HG02852 (cell line): ENCODE results near the gene SERTAD4.
"Not testable (repeated sequence)": the region's sequence is repeated elsewhere in the genome, so short reads cannot be mapped to it uniquely, and the experiment has no call there.

Experiments used
- ATAC-seq: cut with Tn5 transposase; IDR thresholded peaks from one replicate; pipeline ENCODE4 v1.9.1; 2021; ENCODE audit warnings: mild to moderate bottlenecking, moderate library complexity; ENCODE audit not compliant: unreplicated experiment

SERTAD4 gene

DNA sequence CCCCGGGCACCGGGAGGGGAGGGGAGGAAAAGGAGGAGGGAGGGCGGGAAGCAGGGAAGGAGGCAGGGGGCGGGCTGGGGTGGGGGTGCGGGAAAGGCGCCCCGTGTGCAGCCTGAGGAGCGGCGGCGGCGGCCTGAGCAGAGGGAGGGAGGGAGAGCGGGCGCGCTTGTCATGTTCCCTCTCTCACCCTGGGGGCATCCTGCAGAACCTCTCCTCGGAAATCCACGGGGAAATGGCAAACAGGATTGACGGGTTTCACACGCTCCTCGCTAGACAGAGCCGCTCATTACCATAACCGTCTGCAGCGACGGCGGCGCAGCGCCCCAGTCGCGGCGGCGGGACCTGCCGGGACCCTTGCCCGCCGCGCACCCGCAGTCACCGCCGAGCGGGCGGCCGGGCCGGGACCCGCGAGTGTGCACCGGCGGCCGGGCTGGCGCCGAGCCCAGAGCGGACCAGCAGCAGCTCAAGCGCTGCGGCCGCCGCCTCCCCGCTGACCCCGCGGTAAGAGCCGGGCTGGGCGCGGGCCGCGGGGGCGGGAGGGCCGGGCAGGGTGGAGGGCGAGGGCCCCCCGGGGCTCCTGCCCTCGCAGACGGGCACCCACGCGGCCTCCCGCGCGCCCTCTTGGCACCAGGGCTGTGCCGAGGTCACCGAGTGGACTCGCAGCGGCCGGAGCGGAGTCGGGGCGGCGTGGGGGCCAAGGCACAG, at the start of gene SERTAD4:
Gene SERTAD4, plus strand, starts transcription at position 286 of the 705 bp plus-strand sequence. CDS start 5,165 bp downstream, outside the sequence.
- no peak for ATAC-seq

DNA sequence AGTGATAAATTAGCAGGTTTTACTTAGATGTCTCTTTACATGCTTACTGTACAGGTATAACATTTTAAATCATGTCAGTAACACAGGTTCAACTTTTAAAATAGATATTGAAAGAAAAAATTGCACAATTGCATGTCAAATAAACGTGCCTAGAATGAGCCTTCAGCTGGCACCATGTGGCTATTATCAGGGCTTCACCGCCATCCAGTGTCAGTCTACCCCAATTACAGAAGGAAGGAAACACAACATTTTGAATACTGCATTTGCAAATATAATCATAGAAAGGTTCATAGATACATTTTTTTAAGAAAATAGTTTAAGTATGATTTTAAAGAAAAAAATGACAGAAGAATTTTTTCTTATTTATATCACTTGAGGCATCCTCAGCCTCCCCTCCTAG, 47.5 kb upstream of the SERTAD4 start:
- no peak for ATAC-seq

GRCh38 chr1:210187849-210188606, 44.6 kb upstream of the SERTAD4 start:
- ATAC-seq = not testable (repeated sequence)

DNA sequence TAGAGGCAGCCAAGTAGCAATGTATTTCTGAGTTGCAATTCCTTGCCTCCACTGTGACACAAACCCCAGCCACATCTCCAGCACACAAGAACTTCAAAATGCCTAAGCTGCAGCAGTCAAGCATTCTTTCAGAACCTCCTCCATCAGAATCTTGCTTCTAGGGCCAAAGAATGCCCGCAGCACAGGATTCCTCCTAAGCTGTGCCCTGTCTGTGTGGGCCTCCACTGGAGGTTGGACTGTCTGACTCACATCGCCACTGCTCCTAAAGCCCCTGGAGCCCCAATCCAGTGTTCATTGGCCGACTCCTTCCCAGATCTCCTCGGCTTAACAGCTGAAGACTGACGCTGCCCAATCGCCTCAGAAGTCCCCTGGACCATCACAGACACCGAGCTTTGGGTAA, 43.2 kb upstream of the SERTAD4 start:
- ATAC-seq = no peak

DNA sequence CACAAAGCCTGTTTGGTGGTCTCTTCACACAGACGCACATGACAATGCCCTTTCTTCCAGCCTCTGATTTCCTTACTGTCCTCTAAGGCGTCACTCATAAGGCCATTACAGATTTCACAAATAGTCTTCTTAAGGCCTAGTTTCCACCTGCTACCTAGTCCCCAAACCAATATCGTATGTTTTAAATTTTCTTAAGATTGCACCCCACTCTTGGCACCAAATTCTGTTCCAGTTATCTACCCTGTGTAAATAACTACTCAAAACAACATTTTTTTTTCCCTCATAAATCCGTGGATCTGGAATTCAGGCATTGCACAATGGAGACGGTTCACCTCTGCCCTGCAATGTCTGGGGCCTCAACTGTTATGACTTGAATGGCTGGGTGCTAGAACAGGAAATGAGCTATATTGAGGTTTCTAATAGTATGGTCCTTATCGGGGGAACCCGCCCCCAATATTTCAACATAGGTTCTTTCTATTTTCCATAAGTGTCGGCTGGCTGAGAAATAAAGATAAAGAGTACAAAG, 36.9 kb upstream of the SERTAD4 start:
- ATAC-seq = no peak

GRCh38 chr1:210196266-210196665, 36.3 kb upstream of the SERTAD4 start:
- ATAC-seq = not testable (repeated sequence)

- no peak for ATAC-seq
Measured at GRCh38 chr1:210198840-210199239, 33.8 kb upstream of the SERTAD4 start.

DNA sequence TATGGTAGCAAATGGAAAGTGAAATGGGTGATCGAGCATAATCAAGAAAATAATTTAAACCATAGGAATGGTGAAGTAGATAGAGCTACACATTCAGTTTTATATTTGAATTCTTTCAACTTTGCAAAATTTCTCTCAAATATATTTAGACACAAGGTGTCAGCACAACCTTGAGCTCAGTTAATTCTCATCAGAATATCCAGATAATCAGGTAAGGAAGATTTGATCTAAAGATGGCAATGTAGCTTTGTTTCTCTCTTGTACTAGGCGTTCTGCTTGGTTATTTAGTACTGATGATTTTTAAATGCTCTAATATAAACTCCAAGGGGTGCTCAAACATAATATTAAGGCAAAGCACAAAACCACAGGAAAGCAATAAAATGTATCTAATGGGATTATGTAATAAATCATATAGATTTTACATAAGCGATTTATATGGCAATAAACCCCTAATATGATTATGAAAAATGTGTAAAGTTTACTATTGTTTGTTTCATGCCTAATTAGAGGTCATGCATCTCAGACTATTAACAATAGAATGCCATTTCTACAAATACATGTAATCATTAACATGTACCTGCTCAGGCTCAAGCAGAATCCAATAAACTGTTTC, 32.4 kb upstream of the SERTAD4 start:
- no peak for ATAC-seq

GRCh38 chr1:210201681-210202080, 30.9 kb upstream of the SERTAD4 start:
- ATAC-seq = no peak

- no peak for ATAC-seq
Measured at GRCh38 chr1:210207597-210208450, 24.8 kb upstream of the SERTAD4 start.

GRCh38 chr1:210213335-210213734, 19.3 kb upstream of the SERTAD4 start:
- ATAC-seq = no peak

- ATAC-seq = no peak
Measured at GRCh38 chr1:210214573-210215409, 17.8 kb upstream of the SERTAD4 start.

GRCh38 chr1:210217482-210217881, 15.1 kb upstream of the SERTAD4 start:
- no peak for ATAC-seq

GRCh38 chr1:210218047-210218446, 14.5 kb upstream of the SERTAD4 start:
- ATAC-seq = no peak

- ATAC-seq = no peak
Measured at GRCh38 chr1:210222340-210223006, 10.1 kb upstream of the SERTAD4 start.

- ATAC-seq = no peak
Measured at GRCh38 chr1:210223226-210223904, 9.2 kb upstream of the SERTAD4 start.

DNA sequence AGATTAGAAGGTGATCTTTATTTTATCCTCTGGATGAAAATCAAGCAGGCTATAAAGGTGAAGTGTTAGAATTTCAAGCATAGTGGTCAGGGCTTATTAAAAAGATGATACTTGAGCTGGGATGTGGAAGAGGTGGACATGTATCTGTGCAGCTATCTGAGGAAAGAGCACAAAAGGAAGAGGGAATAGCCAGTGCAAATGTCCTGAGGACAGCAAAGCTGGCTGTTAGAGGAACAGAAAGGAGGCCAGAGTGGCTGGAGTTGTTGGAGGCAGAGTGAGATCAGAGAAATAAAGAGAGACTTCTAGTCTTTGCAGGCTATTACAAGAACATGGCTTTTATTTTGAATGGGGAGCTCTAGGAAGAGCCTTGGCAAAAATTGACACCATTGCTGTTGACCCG, 4.4 kb upstream of the SERTAD4 start:
- no peak for ATAC-seq

DNA sequence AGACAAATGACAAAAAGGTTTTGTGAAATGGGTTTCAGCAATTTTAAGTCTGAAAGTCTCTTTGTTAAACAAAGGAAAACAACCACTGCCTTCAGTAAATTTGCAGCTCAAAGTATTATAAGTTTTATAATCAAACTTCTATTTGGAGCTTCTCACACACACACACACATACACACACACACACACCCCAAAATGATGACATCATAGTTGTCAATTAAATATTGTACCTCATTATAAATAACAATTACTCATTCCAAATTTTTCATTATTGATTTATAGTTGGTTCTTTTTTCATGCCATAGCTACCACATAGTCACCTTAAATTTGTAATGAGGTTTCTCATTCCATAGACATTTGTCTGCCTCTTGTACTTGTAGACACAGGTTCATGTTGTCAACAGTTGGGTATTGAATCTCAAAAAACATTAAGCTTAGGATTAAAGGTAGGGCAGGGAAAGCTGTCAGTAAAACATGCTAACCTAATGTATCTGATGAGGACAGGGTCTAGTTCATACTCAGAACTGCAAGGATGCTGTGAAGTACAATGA, 2.4 kb upstream of the SERTAD4 start:
- ATAC-seq = no peak
